BLaER1 (cell line): ENCODE measurements around the gene FOXN1.

Source experiments
- H3K27ac ChIP-seq: shearing (Covaris generic); formaldehyde crosslinking; 2 replicates; pipeline ENCODE4 v1.8.1; 2022
- H3K27me3 ChIP-seq: shearing (Covaris generic); formaldehyde crosslinking; 2 replicates; pipeline ENCODE4 v1.8.1; 2022
- H3K36me3 ChIP-seq: shearing (Covaris generic); formaldehyde crosslinking; 2 replicates; pipeline ENCODE4 v1.8.1; 2022
- H3K4me1 ChIP-seq: shearing (Covaris generic); formaldehyde crosslinking; 2 replicates; pipeline ENCODE4 v1.8.1; 2022
- H3K4me2 ChIP-seq: shearing (Covaris generic); formaldehyde crosslinking; 2 replicates; pipeline ENCODE4 v1.8.1; 2022
- H3K4me3 ChIP-seq: shearing (Covaris generic); formaldehyde crosslinking; 2 replicates; pipeline ENCODE4 v1.8.1; 2022
- H3K9ac ChIP-seq: shearing (Covaris generic); formaldehyde crosslinking; 2 replicates; pipeline ENCODE4 v1.8.1; 2022
- H3K9me3 ChIP-seq: shearing (Covaris generic); formaldehyde crosslinking; 2 replicates; pipeline ENCODE4 v1.8.1; 2022
- H4K20me1 ChIP-seq: shearing (Covaris generic); formaldehyde crosslinking; 2 replicates; pipeline ENCODE4 v1.8.1; 2022
- Cebpa-rat ChIP-seq: shearing (Covaris generic); IDR thresholded peaks from 2 replicates; pipeline ENCODE4 v1.8.1; 2022

FOXN1 gene

DNA sequence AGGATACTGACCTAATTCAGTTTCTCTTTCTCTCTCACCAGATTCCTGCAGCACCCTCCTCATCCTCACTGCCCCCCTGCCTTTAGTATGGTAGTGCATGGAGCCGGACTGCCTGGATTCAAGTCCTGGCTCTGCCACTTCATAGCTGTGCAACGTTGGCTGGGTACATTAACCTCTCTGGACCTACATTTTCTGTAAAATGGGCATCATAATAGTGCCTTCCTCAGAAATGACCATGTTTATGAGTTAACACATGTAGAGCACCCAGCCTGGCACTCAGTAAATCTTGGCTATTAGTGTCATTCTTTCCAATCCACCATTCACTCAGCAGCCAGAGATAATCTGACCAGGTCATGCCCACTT is 39.0 kb downstream of the FOXN1 start:
- no peak for TF ChIP-seq Cebpa-rat
- Histone ChIP-seq H3K9ac (no peak overlapping the region), H3K27me3 (no peaks in the 10 kb centered on the region), H3K4me3 (no peak overlapping the region), H3K36me3 (peaks cover 9% of the 10 kb centered on the region), H3K4me1 (peaks cover 56% of the 10 kb centered on the region), H3K9me3 (no peaks in the 10 kb centered on the region), H3K27ac (no peak overlapping the region), H4K20me1 (peaks cover 7% of the 10 kb centered on the region; the same call in 1 of the 2 replicates), H3K4me2 (no peak overlapping the region)

DNA sequence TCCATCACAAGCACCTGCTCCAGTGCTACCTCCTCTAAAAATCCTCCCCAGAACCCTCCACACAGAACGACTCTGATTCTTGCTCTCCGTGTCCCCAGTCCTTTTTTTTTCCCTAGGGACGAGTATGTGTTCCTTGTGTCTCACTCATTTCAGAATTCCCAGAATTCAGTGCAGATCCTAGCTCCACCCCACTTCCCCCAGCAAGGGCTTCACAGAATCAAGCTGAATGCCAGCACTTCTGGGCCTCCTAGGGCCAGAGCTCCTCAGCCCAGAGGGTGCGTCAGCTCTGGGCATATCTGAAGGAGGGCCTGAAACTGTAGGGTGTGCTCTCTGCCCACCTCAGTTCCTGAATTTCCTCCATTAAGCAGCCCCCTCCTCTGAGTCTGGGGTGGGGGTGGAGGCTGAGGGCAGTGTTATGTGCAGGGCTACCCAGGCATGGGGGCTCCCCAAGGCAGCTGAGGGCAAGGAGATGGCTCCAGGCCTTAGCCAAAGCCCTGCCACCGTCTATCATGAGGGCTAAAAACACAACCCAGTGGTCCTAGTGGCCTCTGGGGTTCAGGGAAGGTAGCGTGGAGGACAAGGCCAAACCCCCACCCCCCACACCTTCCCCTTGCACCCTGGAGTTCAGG is 39.8 kb downstream of the FOXN1 start:
- Histone ChIP-seq H3K27me3 (no peaks in the 10 kb centered on the region), H3K9ac (no peak overlapping the region), H4K20me1 (peaks cover 15% of the 10 kb centered on the region), H3K4me3 (no peak overlapping the region), H3K9me3 (no peaks in the 10 kb centered on the region), H3K4me2 (no peak overlapping the region), H3K27ac (no peak overlapping the region), H3K4me1 (peaks cover 59% of the 10 kb centered on the region), H3K36me3 (peaks cover 9% of the 10 kb centered on the region)
- TF ChIP-seq Cebpa-rat: no peak

DNA sequence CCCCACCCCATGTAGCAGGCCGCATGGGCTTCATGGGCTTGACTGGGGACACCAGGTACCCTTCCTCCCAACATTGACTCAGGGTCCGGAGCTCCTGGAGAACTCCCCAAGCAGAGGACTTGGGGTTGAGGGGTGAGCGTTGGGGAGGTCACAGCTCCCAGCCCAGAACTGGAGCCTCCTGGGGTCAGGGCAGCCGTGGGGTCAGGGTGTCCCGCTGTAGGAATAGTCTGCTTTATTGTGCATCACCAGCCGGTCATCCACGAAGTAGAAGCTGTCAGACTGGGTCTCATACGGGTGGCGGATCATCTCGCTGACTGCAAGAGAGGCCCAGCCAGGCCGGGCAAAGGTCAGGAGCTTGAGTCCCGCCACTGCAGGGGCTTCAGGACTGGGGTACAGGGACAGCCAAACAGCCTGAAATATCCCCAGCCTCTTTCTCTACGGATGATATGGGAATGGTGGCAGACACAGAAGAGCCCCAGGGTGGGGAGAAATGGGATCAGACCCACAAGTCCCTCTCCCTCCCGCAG is 41.0 kb downstream of the FOXN1 start:
- Histone ChIP-seq H3K9ac (peak overlapping the region; percentile 36; the same call in 1 of the 2 replicates), H3K27me3 (no peaks in the 10 kb centered on the region), H3K4me1 (peaks cover 69% of the 10 kb centered on the region), H3K4me3 (no peak overlapping the region), H3K27ac (peak overlapping the region; percentile 77), H3K36me3 (peaks cover 9% of the 10 kb centered on the region), H3K9me3 (no peaks in the 10 kb centered on the region), H4K20me1 (peaks cover 26% of the 10 kb centered on the region), H3K4me2 (peak overlapping the region; percentile 95)
- TF ChIP-seq Cebpa-rat: no peak

DNA sequence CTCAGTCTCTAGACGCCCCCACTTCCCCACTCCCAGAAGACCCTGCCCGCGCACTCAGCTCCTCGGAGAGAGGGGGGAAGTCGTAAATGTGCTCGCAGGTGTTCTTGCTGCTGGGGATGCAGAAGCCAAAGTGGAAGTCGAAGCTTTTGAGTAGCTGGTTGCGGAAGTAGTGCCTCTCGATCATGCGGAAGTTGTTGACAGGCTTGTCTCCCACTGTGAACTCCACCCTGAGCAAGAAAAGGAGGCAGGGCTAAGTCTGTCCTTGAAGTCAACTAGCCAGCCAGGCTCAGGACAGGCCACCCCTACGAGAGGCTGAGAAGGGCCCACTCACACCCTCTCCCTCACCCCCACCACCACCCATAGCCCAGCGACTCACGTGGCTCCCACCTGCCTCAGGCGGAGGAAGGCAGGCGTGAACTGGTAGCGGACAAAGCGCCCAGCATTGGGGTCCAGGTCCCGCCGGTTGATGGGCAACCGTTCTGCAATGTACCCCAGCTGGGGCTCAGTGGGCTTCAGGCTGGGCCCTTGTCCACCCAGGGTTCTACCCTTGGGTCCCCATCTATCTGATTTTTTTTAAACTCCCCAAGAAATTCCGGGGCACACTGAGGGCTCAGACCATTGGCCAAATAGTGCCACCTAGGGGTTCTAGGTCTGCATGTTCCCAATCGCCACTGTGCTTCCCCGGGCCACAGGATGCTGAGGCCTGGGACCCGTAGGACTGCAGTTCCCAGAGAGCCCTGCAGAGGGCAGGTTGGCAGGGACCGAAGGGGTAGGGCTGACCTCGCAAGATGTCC is 41.7 kb downstream of the FOXN1 start:
- TF ChIP-seq Cebpa-rat: no peak
- peaks cover 71% of the 10 kb centered on the region for H3K4me1 ChIP-seq
- no peaks in the 10 kb centered on the region for H3K27me3 ChIP-seq
- H3K4me3 ChIP-seq: peak overlapping the region; percentile 5; the same call in 1 of the 2 replicates
- H3K9ac ChIP-seq: peak overlapping the region; percentile 36; the same call in 1 of the 2 replicates
- peaks cover 9% of the 10 kb centered on the region for H3K36me3 ChIP-seq
- H4K20me1 ChIP-seq: peaks cover 26% of the 10 kb centered on the region
- peak overlapping the region; percentile 95 for H3K4me2 ChIP-seq
- H3K9me3 ChIP-seq: no peaks in the 10 kb centered on the region
- H3K27ac ChIP-seq: peak overlapping the region; percentile 77

DNA sequence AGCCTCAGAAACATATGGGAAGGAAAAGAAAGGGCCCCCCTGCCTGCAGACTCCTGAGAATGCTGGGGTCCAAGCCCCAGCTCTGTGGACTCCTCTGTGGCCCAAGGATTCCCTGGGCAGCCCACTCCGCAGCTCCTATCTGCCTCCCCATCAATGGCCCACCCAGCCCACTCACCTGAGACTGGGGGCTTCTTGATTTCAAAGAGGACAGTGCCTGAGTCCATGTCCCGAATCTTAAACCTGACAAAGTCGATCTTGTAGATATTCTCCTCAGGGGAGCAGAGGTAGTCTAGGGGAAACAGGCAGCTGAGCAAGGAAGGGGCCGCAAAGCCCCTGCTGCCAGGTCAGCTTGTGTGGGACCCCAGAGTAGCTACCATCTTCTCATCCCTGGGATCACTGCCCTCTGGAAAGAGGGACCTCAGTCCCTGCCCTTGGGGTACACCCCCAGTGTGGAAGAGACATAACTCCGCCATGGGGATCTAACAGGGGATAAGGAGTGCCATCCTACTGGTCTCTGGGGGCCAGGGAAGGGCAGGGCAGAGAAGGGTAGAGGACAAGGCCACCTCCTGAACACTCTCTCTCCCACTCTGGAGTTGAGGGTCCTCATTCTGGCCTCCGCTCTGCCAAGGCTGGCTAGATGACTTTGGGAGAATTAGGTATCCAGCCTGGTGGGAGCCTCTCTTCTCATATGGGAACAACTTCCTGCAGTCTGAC is 42.4 kb downstream of the FOXN1 start:
- Histone ChIP-seq H3K4me2 (peak overlapping the region; percentile 95), H3K9me3 (no peaks in the 10 kb centered on the region), H3K27ac (peak overlapping the region; percentile 77), H3K4me3 (peak overlapping the region; percentile 5; the same call in 1 of the 2 replicates), H3K36me3 (peaks cover 15% of the 10 kb centered on the region), H4K20me1 (peaks cover 26% of the 10 kb centered on the region), H3K27me3 (no peaks in the 10 kb centered on the region), H3K9ac (peak overlapping the region; percentile 34; the same call in 1 of the 2 replicates), H3K4me1 (peaks cover 66% of the 10 kb centered on the region)
- no peak for TF ChIP-seq Cebpa-rat

DNA sequence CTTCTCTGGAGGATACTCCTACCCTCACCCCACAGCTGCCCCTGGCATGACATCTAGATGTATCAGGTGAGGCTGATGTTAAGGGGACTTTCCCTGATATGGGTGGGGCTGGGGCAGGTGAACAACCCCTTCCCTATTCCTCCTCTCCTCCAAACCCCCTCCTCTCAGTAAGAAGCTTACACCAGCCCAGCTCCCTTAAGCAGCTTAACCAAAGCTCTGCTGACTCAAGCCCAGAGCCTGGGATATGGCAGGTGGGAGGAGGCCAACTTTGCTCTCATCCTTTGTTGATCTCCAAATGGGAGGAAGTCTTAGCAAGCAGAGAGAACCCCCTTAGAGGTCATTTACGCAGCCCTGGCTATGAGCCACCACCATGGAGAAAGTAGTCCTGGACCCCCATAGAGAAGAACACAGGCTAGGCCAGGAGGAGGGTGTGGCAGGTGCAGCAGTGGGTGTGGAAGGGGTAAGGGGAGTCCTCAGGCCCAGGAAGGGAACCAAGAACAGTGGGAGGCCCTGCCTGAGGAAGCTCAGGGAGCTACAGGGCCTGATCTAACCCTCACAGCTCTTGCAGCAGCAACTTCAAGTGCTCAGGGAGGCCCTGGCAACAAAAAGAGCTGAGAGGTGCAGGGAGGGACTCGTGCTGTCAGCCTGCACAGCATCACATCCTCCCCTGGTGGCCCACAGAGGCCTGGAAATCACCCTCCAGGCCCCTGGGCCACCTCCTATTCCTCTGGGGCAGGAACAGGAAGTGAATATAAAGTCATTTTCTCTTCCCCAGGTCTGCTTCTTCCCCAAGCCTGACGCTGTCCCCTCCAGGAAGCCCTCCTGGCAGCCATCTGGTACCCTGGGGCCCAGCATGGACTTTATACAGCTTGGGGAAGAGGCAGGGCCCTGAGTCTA is 43.3 kb downstream of the FOXN1 start:
- Histone ChIP-seq H3K4me2 (peak overlapping the region; percentile 95), H3K4me3 (no peak overlapping the region), H3K27me3 (no peaks in the 10 kb centered on the region), H3K9ac (peak overlapping the region; percentile 34; the same call in 1 of the 2 replicates), H3K9me3 (no peaks in the 10 kb centered on the region), H3K4me1 (peaks cover 57% of the 10 kb centered on the region), H4K20me1 (peaks cover 26% of the 10 kb centered on the region), H3K27ac (peak overlapping the region; percentile 77; the same call in 1 of the 2 replicates), H3K36me3 (peaks cover 24% of the 10 kb centered on the region)
- no peak for TF ChIP-seq Cebpa-rat

DNA sequence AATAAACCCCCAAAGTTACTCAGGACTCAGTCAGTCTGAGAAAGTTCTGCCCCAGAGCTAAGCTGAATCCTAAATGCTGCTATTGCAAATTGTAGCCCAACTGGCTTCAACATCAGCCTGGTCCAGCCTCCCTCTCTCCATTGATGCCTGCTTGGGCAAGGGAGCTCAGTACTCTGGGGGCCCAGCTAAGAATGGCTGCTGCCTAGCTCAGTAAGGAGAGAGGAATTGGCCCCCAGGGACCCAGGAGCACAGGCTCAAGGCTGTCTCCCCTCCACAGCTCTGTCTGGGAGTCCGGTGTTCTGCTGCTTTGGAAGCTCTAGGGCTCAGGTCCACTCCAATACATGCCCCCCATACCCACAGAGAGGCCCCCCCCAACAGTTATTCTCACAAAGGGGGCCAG is 44.7 kb downstream of the FOXN1 start:
- Histone ChIP-seq H3K36me3 (peaks cover 38% of the 10 kb centered on the region), H3K27ac (no peak overlapping the region), H4K20me1 (peaks cover 26% of the 10 kb centered on the region), H3K9ac (no peak overlapping the region), H3K27me3 (no peaks in the 10 kb centered on the region), H3K4me3 (no peak overlapping the region), H3K4me2 (peak overlapping the region; percentile 95), H3K4me1 (peaks cover 52% of the 10 kb centered on the region), H3K9me3 (no peaks in the 10 kb centered on the region)
- no peak for TF ChIP-seq Cebpa-rat

DNA sequence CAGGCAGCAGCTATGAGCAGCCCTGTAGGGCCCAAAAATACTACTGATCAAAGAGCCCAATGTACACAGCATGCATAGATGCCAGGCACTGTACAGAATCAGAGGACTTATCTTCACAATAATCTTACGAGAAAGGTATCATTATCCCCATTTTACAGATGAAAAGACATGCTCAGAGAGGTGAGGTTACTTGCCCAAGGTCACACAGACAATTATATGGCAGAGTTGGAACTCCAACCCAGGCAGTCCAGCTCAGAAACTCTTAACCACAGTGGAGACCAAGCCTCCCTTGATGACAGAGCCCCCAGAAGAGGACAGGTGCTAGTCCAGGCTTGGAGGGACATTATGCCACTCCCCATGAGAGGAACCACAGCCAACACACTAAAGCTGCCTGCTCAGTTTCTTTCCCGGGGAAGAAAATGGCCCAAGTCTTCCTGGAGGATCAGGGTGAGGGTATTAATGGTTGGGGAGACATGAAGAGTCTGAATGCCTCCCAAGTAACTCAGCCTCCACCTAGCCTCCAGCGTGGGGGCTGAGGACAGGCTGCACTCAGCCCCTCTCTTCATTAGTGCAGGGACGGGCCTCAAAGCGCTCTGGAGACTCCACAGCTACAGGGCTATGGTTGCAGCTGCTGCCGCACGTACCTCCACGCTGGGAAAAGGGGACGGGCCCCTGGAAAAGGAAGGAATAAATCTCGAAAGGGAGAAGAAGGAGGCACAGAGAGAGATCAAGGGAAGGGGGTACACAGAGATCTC is 45.5 kb downstream of the FOXN1 start:
- Histone ChIP-seq H3K27me3 (no peaks in the 10 kb centered on the region), H4K20me1 (peaks cover 26% of the 10 kb centered on the region), H3K36me3 (peaks cover 45% of the 10 kb centered on the region), H3K9me3 (no peaks in the 10 kb centered on the region), H3K4me1 (peaks cover 52% of the 10 kb centered on the region), H3K4me3 (peak overlapping the region; percentile 85), H3K4me2 (peak overlapping the region; percentile 95), H3K27ac (no peak overlapping the region), H3K9ac (peak overlapping the region; percentile 80)
- no peak for TF ChIP-seq Cebpa-rat
